H9 (cell line): ENCODE results near the gene FRAT2. TPM values are rescaled to one million over a fixed set of nuclear protein-coding genes. Genes with fewer than 3 reads are reported as not detected.

ENCODE experiments used
- DNase-seq: peaks from one replicate; pipeline ENCODE4 v3.0.0-alpha.2; 2017
- H2AFZ ChIP-seq: one replicate; pipeline ENCODE4 v1.6.1; 2013; ENCODE audit warnings: mild to moderate bottlenecking, low read length, control low read depth, moderate library complexity
- H2AK5ac ChIP-seq: 2 replicates; pipeline ENCODE4 v1.6.1; 2013; ENCODE audit warnings: low read length, control low read depth, mixed read lengths; ENCODE audit not compliant: insufficient read length
- H2BK120ac ChIP-seq: one replicate; pipeline ENCODE4 v1.6.1; 2013; ENCODE audit warnings: low read depth, mild to moderate bottlenecking, low read length, control low read depth, inconsistent platforms; ENCODE audit not compliant: poor library complexity, severe bottlenecking
- H2BK12ac ChIP-seq: 2 replicates; pipeline ENCODE4 v1.6.1; 2013; ENCODE audit warnings: low read length, control low read depth, mixed read lengths, low read depth; ENCODE audit not compliant: insufficient read length
- H2BK15ac ChIP-seq: 2 replicates; pipeline ENCODE4 v1.6.1; 2013; ENCODE audit warnings: low read depth, low read length, control low read depth
- H2BK20ac ChIP-seq: one replicate; pipeline ENCODE4 v1.6.1; 2013; ENCODE audit warnings: low read depth, mild to moderate bottlenecking, low read length, control low read depth, inconsistent platforms; ENCODE audit not compliant: poor library complexity, severe bottlenecking
- H2BK5ac ChIP-seq: 2 replicates; pipeline ENCODE4 v1.6.1; 2013; ENCODE audit warnings: low read length, control low read depth, mixed read lengths; ENCODE audit not compliant: insufficient read length
- H3K14ac ChIP-seq: 2 replicates; pipeline ENCODE4 v1.6.1; 2013; ENCODE audit warnings: low read length, control low read depth; ENCODE audit not compliant: insufficient read depth
- H3K18ac ChIP-seq: 2 replicates; pipeline ENCODE4 v1.6.1; 2013; ENCODE audit warnings: low read depth, mild to moderate bottlenecking, mixed read lengths, low read length, control low read depth; ENCODE audit not compliant: insufficient read length
- H3K23ac ChIP-seq: 2 replicates; pipeline ENCODE4 v1.6.1; 2013; ENCODE audit warnings: low read length, control low read depth, mixed read lengths, low read depth; ENCODE audit not compliant: insufficient read length
- H3K23me2 ChIP-seq: 2 replicates; pipeline ENCODE4 v1.6.1; 2013; ENCODE audit warnings: low read depth, mild to moderate bottlenecking, mixed read lengths, low read length, control low read depth; ENCODE audit not compliant: insufficient read length, poor library complexity, severe bottlenecking
- H3K27ac ChIP-seq: 2 replicates; pipeline ENCODE4 v1.5.1; 2013; ENCODE audit warnings: low read length, control low read depth, mixed read lengths, low read depth; ENCODE audit not compliant: insufficient read length
- H3K27me3 ChIP-seq: 2 replicates; pipeline ENCODE4 v1.6.1; 2013; ENCODE audit warnings: low read length, control low read depth, inconsistent platforms; ENCODE audit not compliant: insufficient read depth
- H3K4ac ChIP-seq: 2 replicates; pipeline ENCODE4 v1.6.1; 2013; ENCODE audit warnings: low read depth, mild to moderate bottlenecking, control low read depth, inconsistent platforms, low read length, moderate library complexity
- H3K4me1 ChIP-seq: 2 replicates; pipeline ENCODE4 v1.6.1; 2013; ENCODE audit warnings: low read length, control low read depth, inconsistent platforms; ENCODE audit not compliant: insufficient read depth
- H3K4me2 ChIP-seq: 2 replicates; pipeline ENCODE4 v1.6.1; 2013; ENCODE audit warnings: low read length, control low read depth, mixed read lengths; ENCODE audit not compliant: insufficient read length, insufficient read depth
- H3K56ac ChIP-seq: 2 replicates; pipeline ENCODE4 v1.6.1; 2013; ENCODE audit warnings: low read depth, mild to moderate bottlenecking, mixed read lengths, low read length, control low read depth; ENCODE audit not compliant: insufficient read length
- H3K79me1 ChIP-seq: 2 replicates; pipeline ENCODE4 v1.6.1; 2013; ENCODE audit warnings: low read depth, mild to moderate bottlenecking, moderate library complexity, low read length, control low read depth, inconsistent platforms; ENCODE audit not compliant: insufficient read depth, poor library complexity, severe bottlenecking
- H3K79me2 ChIP-seq: 2 replicates; pipeline ENCODE4 v1.6.1; 2013; ENCODE audit warnings: low read length, control low read depth, inconsistent platforms; ENCODE audit not compliant: insufficient read depth
- H3K9ac ChIP-seq: 2 replicates; pipeline ENCODE4 v1.6.1; 2013; ENCODE audit warnings: low read length, control low read depth, mixed read lengths; ENCODE audit not compliant: insufficient read length; ENCODE audit errors: extremely low read depth
- H3K9me3 ChIP-seq: one replicate; pipeline ENCODE4 v1.6.1; 2013; ENCODE audit warnings: low read depth, low read length, inconsistent platforms; ENCODE audit not compliant: control insufficient read depth
- H3T11ph ChIP-seq: one replicate; pipeline ENCODE4 v1.6.1; 2013; ENCODE audit warnings: mild to moderate bottlenecking, low read length, control low read depth, inconsistent platforms
- H4K20me1 ChIP-seq: one replicate; pipeline ENCODE4 v1.6.1; 2013; ENCODE audit not compliant: control insufficient read depth, insufficient read length, insufficient read depth
- H4K5ac ChIP-seq: 2 replicates; pipeline ENCODE4 v1.6.1; 2013; ENCODE audit warnings: low read depth, mild to moderate bottlenecking, mixed read lengths, low read length, control low read depth; ENCODE audit not compliant: insufficient read length
- H4K8ac ChIP-seq: replicated peaks from 2 replicates; pipeline ENCODE4 v1.6.1; 2013; ENCODE audit warnings: low read length, control low read depth, mixed read lengths, low read depth; ENCODE audit not compliant: insufficient read length
- H4K91ac ChIP-seq: 2 replicates; pipeline ENCODE4 v1.6.1; 2013; ENCODE audit warnings: low read depth, mild to moderate bottlenecking, moderate library complexity, mixed read lengths, low read length, control low read depth; ENCODE audit not compliant: insufficient read length
- H3K27ac Mint-ChIP-seq, 3 experiments: 2 replicates in 2 of 3; 3 replicates in 1 of 3; pipeline ENCODE4 v1.8.0; 2020 to 2021; ENCODE audit warnings: mixed read lengths in 3 of 3, mild to moderate bottlenecking in 1 of 3, moderate library complexity in 1 of 3
- H3K27me3 Mint-ChIP-seq: 2 replicates; pipeline ENCODE4 v1.8.0; 2021; ENCODE audit warnings: low read depth, mild to moderate bottlenecking, moderate library complexity, mixed read lengths
- H3K36me3 Mint-ChIP-seq, 3 experiments: 2 replicates in 2 of 3; 3 replicates in 1 of 3; pipeline ENCODE4 v1.8.0; 2020 to 2021; ENCODE audit warnings: low read depth in 3 of 3, mixed read lengths in 3 of 3; ENCODE audit not compliant: insufficient read depth in 1 of 3
- H3K4me1 Mint-ChIP-seq, 2 experiments: 2 replicates each; pipeline ENCODE4 v1.8.0; 2020; ENCODE audit warnings: mixed read lengths in 2 of 2
- H3K4me3 Mint-ChIP-seq, 2 experiments: 2 replicates in 1 of 2; 3 replicates in 1 of 2; pipeline ENCODE4 v1.8.0; 2020 to 2021; ENCODE audit warnings: mild to moderate bottlenecking in 2 of 2, mixed read lengths in 2 of 2, moderate library complexity in 1 of 2
- H3K9me3 Mint-ChIP-seq, 2 experiments: 2 replicates in 1 of 2; 3 replicates in 1 of 2; pipeline ENCODE4 v1.8.0; 2020; ENCODE audit warnings: mild to moderate bottlenecking in 2 of 2, mixed read lengths in 2 of 2, moderate library complexity in 1 of 2
- CTCF ChIP-seq: fragments of 200-600 bp; sonication (generic); conservative IDR thresholded peaks from 3 replicates; pipeline ENCODE4 v1.8.0; 2021; ENCODE audit warnings: antibody characterized with exemption, mild to moderate bottlenecking
- WGBS: extraction: QIAGEN DNeasy Blood & Tissue Kit; methylation state at CpG from one replicate; pipeline ENCODE4 v1.1.7; 2013; ENCODE audit warnings: missing lambda C conversion rate, low lambda C conversion rate, mixed read lengths; ENCODE audit not compliant: insufficient read length; ENCODE audit errors: extremely low coverage; 5-methylcytosine and 5-hydroxymethylcytosine counted together
- total RNA-seq: library from RNA; stranded (reverse); gene quantifications from 2 replicates; pipeline ENCODE4 v1.2.1, GENCODE V29; 2021

Gene FRAT2
- total RNA-seq, 1 experiment from 2014 or later: 129 TPM

- Histone ChIP-seq H3K27me3 (peaks cover 9% of the 10 kb centered on the region; the same call in 1 of the 2 replicates), H3K4ac (no peak overlapping the region), H3K9me3 (no peaks in the 10 kb centered on the region), H2BK12ac (no peak overlapping the region), H4K5ac (no peak overlapping the region), H2BK15ac (no peak overlapping the region), H2AK5ac (no peak overlapping the region), H4K20me1 (no peaks in the 10 kb centered on the region), H3K9ac (no peak overlapping the region), H2BK5ac (no peak overlapping the region), H3K23me2 (peaks cover 22% of the 10 kb centered on the region), H2BK20ac (no peak overlapping the region), H3K4me2 (no peak overlapping the region), H4K8ac (no peak overlapping the region), H3K27ac (no peak overlapping the region), H3K4me1 (peaks cover 6% of the 10 kb centered on the region; the same call in 1 of the 2 replicates), H2BK120ac (no peak overlapping the region), H3K56ac (no peak overlapping the region), H3K23ac (no peak overlapping the region), H4K91ac (no peak overlapping the region), H3K14ac (no peak overlapping the region), H2AFZ (no peak overlapping the region), H3K18ac (no peak overlapping the region), H3T11ph (no peak overlapping the region), H3K79me2 (no peaks in the 10 kb centered on the region), H3K79me1 (no peaks in the 10 kb centered on the region)
- no CpG with 5 or more reads among the region's 4 CpGs for WGBS
- H3K36me3 Mint-ChIP-seq: peaks cover 0 to 13% (median under 1%) of the 10 kb centered on the region in 3 experiments; a peak in 2 of 7 replicates
- no peak for DNase-seq
- no peak overlapping the region for H3K4me3 Mint-ChIP-seq
- no peak for TF ChIP-seq CTCF
- H3K27me3 Mint-ChIP-seq: peaks cover 24% of the 10 kb centered on the region
- no peak overlapping the region for H3K27ac Mint-ChIP-seq
- no peaks in the 10 kb centered on the region; a peak in 1 of 5 replicates for H3K9me3 Mint-ChIP-seq
- H3K4me1 Mint-ChIP-seq: peaks cover 48 to 51% of the 10 kb centered on the region in 2 experiments
Measured at GRCh38 chr10:97323501-97323900, 11.0 kb downstream of the FRAT2 start.
